GM12892 (cell line): ENCODE data around the gene LMO3.

Experiments
- DNase-seq: peaks from one replicate; pipeline ENCODE4 v3.0.0; 2011; ENCODE audit not compliant: insufficient read length
- FAIRE-seq: peaks from 2 replicates; lab custom pipeline; 2011; peaks lifted over from hg19 to GRCh38; lab: Jason Lieb, UNC
- POLR2A ChIP-seq: IDR thresholded peaks from 2 replicates; pipeline ENCODE4 v1.6.1; 2011; ENCODE audit warnings: low read depth, low read length, control low read depth
- POLR2AphosphoS5 ChIP-seq: IDR thresholded peaks from 2 replicates; pipeline ENCODE4 v1.6.1; 2011; ENCODE audit warnings: low read depth, low read length, control low read depth
- TAF1 ChIP-seq: IDR thresholded peaks from 2 replicates; pipeline ENCODE4 v1.6.1; 2011; ENCODE audit warnings: low read depth, mild to moderate bottlenecking, control low read depth, low read length, borderline replicate concordance

Gene LMO3

DNA sequence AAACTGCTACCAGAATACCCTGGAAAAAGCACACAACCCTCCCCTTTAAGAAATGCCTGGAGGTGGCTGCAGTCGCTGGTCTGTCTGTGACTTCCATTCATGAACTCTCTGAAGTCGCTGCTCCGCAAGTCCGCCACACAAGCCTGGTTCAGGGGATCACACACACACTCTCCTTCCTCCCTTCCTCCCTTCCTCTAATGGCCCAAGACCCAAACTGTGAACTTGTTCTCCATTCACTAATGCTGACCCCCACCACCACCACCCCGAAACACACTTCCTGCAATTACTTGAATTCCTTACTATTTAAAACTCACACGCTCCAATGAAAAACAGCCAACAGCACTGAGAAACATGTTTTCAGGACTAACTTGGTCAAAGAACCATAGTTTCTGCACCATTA, 1.0 kb upstream of the LMO3 start:
- FAIRE-seq (no peak), DNase-seq (no peak)
- TF ChIP-seq POLR2A (no peak), TAF1 (no peak)

DNA sequence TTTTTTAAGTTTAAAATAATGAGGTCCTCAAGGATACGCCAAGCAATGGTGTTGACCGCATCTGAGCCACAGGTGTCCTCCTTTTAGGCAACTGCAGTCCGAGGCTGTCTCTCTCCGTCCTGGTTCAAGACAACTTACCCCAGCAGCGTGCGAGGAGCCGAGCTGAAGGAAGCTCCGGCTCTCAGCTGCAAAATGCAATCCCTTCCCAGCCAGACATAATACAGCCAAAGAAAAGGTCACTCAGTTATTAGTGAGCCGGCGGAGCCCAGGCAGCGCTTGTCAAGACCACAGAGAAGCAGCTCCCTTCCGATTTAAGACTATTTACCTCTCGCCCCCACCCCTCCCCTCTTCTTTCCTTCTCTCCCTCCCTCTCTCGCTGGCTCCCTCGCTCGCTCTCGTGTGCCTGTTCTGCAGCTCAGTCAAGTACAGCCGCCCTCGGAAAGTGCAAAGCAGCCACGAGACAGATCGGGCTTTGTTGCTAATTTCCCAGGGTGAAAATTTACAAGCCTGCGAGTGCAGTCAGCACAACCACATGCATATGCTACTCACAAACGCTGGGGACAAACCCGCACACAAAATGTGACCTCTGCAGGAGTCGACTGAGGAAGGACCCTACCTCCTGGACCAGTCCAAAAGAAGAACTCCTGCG, 363 bp upstream of the LMO3 start:
- FAIRE-seq: no peak
- TF ChIP-seq TAF1 (no peak), POLR2AphosphoS5 (no peak), POLR2A (no peak)
- no peak for DNase-seq

DNA sequence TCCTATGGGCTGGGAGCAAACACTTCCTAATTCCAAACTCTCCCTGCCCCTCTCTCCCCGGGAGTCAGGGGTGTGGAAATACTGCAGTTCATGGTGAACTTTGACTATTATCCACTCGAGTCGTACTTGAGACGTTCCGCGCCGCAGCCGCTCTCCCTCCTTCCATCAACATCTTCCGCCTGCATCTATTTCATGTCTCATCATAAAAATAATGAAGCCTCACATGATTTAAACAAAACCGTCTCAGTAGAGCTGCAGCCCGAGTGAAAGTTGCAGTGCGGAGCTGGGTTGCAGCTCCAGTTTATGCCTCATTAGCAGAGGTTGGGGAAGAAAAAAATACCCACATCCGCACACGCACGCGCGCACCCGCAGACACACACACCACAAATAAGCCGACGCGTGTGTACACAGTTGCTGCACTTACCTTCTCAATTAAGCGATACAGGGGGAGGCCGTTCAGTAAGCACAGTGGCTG, 283 bp downstream of the LMO3 start:
- no peak for FAIRE-seq
- no peak for DNase-seq
- no peak for TF ChIP-seq TAF1
- no peak for TF ChIP-seq POLR2AphosphoS5
- TF ChIP-seq POLR2A: no peak

DNA sequence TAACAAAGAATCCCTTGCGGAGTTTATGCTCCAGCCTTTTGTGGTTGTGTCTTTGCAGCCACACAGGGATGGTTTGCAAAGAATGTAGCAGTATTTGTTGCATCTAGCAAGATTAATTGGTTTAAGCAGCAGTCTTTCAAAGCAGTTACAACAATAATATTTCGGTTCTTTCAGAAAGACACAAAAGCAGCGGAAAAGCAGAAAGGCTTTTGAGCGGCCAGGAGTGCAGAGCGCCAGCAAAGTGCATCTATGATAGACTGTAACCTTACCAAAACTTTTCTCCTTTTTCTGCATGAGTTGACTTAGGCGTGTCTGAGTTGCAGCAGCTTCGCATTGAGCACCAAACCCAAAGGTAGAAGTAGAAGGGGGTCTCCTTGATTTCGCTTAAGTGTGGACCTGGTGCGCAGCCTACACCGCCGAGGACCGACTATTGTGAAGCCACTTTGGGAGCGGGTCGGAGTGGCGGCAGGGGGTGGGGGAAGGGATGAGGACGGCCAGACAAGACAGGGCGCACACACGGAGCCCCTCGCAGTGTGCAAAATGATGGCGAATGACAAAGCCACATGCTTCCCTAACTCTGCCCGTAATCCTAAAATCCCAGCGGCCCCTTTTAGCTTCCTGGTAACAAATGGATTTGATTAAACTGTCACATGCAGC, 1.2 kb downstream of the LMO3 start:
- TF ChIP-seq POLR2A: no peak
- no peak for TF ChIP-seq POLR2AphosphoS5
- no peak for TF ChIP-seq TAF1

DNA sequence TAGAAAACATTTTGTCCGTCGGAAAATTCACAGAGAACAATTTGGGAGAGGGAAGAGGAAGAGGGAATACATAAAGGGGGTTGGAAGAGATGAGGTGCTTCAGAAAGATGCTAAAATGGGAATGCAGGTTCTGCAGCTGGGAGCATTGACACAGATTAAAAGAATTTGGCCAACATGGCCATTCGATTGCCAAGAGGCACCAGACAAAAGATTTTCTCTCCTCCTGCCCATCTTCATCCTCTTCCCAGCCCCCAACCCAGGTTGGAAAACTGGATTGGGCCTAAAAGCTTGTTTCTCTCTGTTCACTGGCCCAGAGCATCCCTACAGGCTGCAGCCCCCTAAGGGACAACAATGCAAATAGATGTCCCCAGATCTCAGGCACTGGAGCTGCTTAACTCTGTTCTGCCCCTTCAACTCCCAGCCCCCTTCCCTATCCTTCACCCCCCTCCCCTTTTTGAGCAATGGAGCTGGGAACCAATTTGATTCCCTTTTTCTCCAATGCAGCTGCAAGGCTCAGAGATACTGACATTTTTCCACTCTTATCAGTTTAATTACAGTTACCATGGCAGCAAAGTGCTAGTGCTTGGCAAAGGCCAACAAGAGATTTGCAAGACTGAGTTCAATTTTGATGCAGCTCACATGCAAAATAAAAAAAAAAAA, 1.9 kb downstream of the LMO3 start:
- no peak for TF ChIP-seq TAF1
- no peak for TF ChIP-seq POLR2A
- no peak for TF ChIP-seq POLR2AphosphoS5
- FAIRE-seq: no peak
- no peak for DNase-seq

More for the DNA sequence above, 1.2 kb downstream of the LMO3 start:
- DNase-seq (no peak), FAIRE-seq (no peak)

DNA sequence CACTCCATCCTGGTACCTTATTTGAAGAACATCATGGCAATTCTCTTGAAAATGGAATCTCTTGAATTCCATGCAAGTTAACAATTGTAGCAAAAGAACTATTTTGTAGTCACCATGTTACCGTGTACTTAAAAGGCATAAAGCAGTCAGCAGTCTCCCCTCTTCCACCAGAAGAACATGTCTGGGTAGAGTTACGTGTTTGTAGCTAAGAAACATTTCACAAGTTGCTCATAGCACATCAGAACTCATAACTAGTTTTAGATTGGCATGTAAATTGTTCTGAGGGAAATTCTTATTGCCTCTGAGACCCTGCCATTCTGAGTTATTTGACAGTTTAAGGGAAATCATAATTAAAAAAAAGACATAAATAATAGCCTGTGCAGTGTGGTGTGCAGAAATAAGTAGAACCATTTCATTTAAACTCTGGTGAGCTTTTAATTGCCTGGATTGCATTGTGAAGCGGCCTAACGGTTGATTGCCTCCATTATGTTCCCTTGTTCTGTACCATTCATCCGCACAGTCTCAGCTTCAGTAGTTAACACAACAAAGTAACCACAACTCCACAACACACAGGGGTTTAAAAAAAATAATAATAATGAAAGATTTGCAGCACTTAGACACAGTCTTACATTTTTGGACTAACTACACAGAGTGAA, 2.6 kb downstream of the LMO3 start:
- TF ChIP-seq POLR2AphosphoS5 (no peak), POLR2A (no peak), TAF1 (no peak)
- DNase-seq: no peak
- FAIRE-seq: no peak

DNA sequence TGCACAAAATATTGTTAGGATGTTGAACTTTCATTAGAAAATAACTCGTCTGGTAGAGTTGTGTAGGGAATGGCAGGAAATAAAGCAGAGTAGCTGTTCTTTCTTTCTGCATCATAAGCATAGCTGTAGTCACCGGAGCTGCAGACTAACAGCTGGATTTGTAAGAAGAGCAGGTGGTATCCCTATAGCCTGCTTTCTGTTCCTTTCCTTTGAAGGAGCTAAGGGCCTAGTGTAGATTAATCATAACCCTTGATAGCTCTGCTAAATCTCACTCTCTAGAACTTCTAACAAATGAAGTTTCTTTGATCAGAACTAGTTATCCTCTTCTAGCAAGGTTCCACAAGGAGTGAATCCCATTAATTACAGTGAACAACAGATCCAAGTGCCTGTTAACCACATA, 3.5 kb downstream of the LMO3 start:
- FAIRE-seq: no peak
- TF ChIP-seq POLR2A: no peak
- no peak for DNase-seq

DNA sequence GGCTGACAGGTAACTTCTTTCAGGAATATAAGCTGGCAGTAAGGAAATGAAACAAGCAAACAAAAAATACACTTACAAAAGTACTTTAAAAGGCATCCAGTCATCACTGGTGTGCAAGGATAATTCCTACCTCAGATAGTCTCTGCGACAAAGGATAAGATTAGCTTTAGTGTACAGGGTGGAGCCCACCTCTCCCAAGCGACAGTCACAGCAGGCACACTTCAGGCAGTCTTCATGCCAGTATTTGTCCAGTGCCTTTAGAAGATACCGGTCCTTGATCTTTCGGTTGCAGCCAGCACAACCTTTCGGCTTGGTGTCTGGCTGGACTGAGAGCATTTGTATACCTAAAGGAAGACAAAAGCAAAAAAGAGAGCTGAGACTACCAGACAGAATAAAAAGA, 5.4 kb downstream of the LMO3 start:
- TF ChIP-seq POLR2A (no peak), POLR2AphosphoS5 (no peak), TAF1 (no peak)
- DNase-seq: no peak
- FAIRE-seq: no peak

DNA sequence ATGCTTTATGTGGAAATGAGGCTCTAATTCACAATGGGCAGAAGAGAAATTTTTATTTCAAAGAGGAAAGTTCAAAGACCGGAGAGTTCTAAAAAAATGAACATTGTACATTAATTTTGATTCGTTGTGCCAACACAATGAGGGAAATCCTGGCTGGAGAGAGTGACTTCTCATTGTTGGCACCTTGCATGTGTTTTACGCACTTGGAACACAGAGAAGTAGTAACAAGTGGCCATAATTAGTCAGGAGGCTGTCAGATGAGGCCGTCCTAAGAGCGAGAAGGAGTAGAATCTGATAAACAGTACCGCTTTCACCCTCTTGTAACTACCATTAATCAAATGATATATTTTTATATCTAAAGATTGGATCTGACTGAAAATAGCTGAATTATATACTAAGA, 6.9 kb downstream of the LMO3 start:
- DNase-seq: no peak
- TF ChIP-seq POLR2AphosphoS5 (no peak), POLR2A (no peak), TAF1 (no peak)
- FAIRE-seq: no peak

DNA sequence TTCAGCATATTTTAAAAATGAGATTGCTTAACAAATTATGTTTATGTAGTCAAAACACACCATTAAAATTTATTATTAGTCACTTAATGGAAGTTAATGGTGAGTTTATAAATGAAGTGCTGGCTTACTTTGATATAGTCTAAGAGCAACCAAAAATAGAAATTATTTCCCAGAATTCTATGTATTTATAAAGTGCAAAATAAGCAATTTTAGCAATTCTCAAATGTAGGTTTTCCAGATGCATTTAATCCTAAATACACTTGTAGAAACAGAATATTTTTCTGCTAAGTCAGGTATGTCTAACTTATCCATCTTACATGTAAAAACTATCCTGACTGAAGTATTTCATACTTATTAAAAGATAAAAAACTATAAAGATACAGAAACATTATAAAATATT, 11.2 kb downstream of the LMO3 start:
- TF ChIP-seq TAF1: no peak
- TF ChIP-seq POLR2A: no peak
- no peak for TF ChIP-seq POLR2AphosphoS5
- FAIRE-seq: no peak
- no peak for DNase-seq

DNA sequence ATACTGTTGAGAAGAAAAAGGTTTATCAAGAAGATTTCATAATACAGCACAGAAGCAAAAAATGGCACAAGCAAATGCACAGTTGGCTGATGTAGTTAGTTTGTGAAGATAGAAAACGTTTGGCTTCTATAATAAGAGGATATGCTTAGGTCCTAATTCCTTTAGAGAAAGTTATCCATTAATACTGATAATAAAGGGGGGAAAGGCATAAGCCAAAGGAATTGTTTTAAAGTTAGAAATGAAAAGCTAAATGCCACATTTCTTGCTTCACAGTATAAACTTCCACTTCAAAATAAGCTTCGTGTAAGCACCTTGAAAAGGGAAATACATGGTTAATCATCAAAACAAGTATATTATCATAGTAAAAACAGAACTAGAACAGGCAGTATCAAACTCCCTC, 12.4 kb downstream of the LMO3 start:
- no peak for FAIRE-seq
- no peak for TF ChIP-seq POLR2A
- TF ChIP-seq TAF1: no peak
- no peak for TF ChIP-seq POLR2AphosphoS5
- no peak for DNase-seq

DNA sequence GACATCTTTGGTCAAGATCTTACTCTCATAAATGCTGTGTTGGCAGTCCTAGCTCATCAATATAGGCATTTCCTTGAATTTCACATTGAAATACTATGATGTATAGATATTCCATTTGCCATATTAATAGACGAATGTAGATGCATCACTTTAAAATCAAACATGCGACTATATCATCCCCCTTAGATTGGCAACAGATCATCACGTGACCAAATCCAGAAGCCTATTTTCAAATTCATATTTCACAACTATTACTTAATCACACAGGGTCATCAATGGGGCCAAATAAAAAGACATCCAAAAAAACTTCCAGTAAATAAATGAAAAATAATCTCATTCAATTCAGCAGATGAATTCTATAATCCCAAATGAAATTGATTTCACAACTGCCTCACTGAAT, 15.3 kb downstream of the LMO3 start:
- TF ChIP-seq POLR2A (no peak), TAF1 (no peak), POLR2AphosphoS5 (no peak)
- FAIRE-seq (no peak), DNase-seq (no peak)

DNA sequence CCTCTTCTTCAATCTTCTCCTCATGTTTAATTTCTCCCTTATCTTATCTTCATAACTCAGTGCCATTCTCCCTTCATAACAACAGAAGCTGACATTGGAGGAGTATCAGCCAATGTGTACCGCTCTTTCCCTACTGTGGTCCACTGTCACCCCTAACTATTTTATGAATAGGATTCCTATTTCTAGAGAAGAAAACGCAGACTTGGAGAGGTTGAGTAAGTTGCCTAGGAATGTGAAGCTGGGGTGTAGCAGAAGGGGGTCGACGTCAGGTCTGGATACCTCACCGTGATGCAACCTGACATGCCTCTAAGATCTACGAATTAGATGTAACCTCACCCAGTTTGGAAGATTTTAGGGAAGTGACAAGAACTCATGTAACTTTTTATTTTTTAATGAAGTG, 17.1 kb downstream of the LMO3 start:
- no peak for FAIRE-seq
- no peak for TF ChIP-seq POLR2A
- no peak for TF ChIP-seq TAF1
- TF ChIP-seq POLR2AphosphoS5: no peak
- no peak for DNase-seq
